D721Med (cell line): Measurements from ENCODE around the gene CDKL5.

Experiments used
- DNase-seq: peaks from one replicate; pipeline ENCODE4 v3.0.0; 2011; ENCODE audit warnings: low spot score; ENCODE audit not compliant: insufficient read length
- FAIRE-seq: peaks from 2 replicates; lab custom pipeline; 2011; peaks lifted over from hg19 to GRCh38; lab: Jason Lieb, UNC
- CTCF ChIP-seq: IDR thresholded peaks from 2 replicates; pipeline ENCODE4 v1.5.1; 2012; ENCODE audit warnings: mild to moderate bottlenecking, control low read depth; ENCODE audit not compliant: insufficient read depth; ENCODE audit errors: missing control alignments

The CDKL5 gene

GRCh38 chrX:18638398-18638797 lies 213.0 kb downstream of the CDKL5 start:
- DNase-seq (no peak), FAIRE-seq (no peak)
- no peak for TF ChIP-seq CTCF

DNA sequence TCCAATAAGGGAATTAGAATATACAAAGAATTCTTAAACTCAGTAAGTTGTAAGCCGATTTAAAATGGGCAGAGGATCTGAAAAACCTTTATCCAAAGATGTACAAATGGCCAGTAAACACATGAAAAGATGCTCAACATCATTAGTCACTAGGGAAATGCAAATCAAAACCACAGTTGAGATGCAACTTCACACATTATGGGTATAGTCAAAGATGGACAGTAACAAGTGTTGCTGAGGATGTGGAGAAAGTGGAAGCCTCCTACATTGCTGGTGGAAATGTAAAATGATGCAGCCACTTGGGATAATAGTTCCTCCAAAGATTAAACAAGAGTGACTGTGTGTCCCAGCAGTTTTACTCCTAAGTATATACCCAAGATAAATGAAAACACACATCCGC lies 213.9 kb downstream of the CDKL5 start:
- no peak for DNase-seq
- TF ChIP-seq CTCF = no peak
- peak; percentile 67 for FAIRE-seq

DNA sequence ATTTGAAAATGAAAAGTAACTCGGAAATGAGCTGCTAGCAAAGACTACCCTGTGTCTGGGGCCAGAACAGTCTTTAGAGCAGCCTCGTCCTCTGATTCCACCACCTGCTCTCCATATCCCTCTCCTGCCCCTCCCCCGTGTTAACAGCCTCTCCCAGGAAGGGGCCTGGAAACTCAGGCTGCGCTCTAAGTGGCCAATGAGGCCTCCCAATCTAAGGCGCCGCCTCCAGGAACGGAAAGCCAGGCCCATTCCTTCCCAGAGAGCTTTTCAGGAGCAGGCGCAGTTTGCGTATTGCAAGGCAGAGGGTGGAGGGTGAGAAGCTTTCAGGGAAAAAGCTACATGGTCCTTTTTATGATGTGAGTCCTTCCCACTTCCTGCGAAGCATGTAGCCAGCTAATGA lies 215.3 kb downstream of the CDKL5 start:
- no peak for DNase-seq
- FAIRE-seq = no peak
- no peak for TF ChIP-seq CTCF

DNA sequence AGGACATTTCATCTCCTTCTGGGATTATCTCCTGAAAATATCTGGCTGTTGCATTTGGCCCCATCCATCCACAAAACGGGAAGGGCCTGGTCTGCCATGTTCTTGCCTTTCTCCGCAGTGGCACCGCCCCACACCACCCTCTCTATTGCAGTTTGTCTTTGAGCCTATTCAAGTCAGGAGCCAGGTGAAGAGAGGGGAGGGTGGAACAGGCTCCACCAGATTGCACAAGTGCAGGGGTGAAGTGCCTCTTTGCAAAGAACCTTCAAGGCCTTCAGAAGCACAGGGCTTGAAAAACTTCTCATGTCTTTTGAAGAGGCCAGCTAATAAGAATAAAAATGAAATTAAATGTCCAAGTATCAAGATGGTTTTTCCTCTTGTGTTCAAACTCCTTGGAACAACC lies 217.8 kb downstream of the CDKL5 start:
- FAIRE-seq (no peak), DNase-seq (no peak)
- TF ChIP-seq CTCF = no peak

- DNase-seq (no peak), FAIRE-seq (no peak)
- no peak for TF ChIP-seq CTCF
These were observed 218.4 kb downstream of the CDKL5 start for GRCh38 chrX:18643853-18644252.

- FAIRE-seq (no peak), DNase-seq (no peak)
- TF ChIP-seq CTCF = no peak
These were observed 222.2 kb downstream of the CDKL5 start for GRCh38 chrX:18647621-18648020.

DNA sequence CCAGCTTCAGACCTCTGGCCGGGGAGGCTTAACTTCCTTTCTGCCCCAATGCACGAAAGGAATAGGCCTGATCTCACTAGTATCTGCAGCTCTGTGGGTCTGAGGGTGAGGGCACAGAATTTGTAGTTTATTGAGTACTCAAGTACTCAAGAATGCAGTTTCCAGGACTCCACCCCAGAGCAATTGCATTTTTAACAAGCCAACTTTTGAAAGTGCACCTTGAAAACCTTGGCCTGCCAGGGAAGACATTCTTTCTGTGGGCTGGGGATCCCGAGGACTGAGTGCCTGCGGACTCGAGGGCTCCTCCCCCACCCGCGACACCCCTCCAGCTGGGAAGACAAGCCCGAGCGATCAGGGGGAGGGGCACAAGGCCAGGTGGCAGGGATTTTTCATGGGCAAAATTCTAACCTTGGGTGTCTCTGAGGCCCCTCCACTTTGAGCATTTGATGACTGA lies 224.1 kb downstream of the CDKL5 start:
- no peak for TF ChIP-seq CTCF
- FAIRE-seq (no peak), DNase-seq (no peak)
